ENCODE data around the gene CAMK1D. TPM values are rescaled to one million over a fixed set of nuclear protein-coding genes. Genes with fewer than 3 reads are reported as not detected.

Gene CAMK1D
- total RNA-seq, 3 donors from 2014 or later, result 4.4 to 17.3 (median 5.2) TPM

- DNase-seq (ENCODE audit: low spot score in 2 of 2), result no peak
- Histone ChIP-seq H3K9me3 (no peaks in the 10 kb centered on the region), H3K4me1 (no peaks in the 10 kb centered on the region), H3K4me3 (no peak overlapping the region), H3K36me3 (no peaks in the 10 kb centered on the region), H3K27ac (no peak overlapping the region), H3K27me3 (no peaks in the 10 kb centered on the region)
- intact Hi-C loops (cut with DNase I; ENCODE audit: low total_unique reads), result no loop called here
- TF ChIP-seq CTCF (IDR thresholded peaks at IDR 0.05), result no peak
- TF ChIP-seq POLR2A (IDR thresholded peaks at IDR 0.05), result no peak
- TF ChIP-seq POLR2AphosphoS5 (IDR thresholded peaks at IDR 0.05), result no peak
Measured at GRCh38 chr10:12531305-12532220, 182.2 kb downstream of the CAMK1D start.

GRCh38 chr10:12533151-12533550 lies 183.8 kb downstream of the CAMK1D start:
- H3K27me3 ChIP-seq, result no peaks in the 10 kb centered on the region
- no peaks in the 10 kb centered on the region for H3K4me1 ChIP-seq
- H3K36me3 ChIP-seq, result no peaks in the 10 kb centered on the region
- intact Hi-C loops (cut with DNase I; ENCODE audit: low total_unique reads), result no loop called here
- H3K27ac ChIP-seq, result no peak overlapping the region
- H3K4me3 ChIP-seq, result no peak overlapping the region
- H3K9me3 ChIP-seq, result no peaks in the 10 kb centered on the region
- no peak for DNase-seq (ENCODE audit: low spot score in 2 of 2)
- TF ChIP-seq POLR2AphosphoS5 (IDR thresholded peaks at IDR 0.05) (no peak), CTCF (IDR thresholded peaks at IDR 0.05) (no peak), POLR2A (IDR thresholded peaks at IDR 0.05) (no peak)

GRCh38 chr10:12533723-12534122 lies 184.4 kb downstream of the CAMK1D start:
- no peaks in the 10 kb centered on the region for H3K4me1 ChIP-seq
- intact Hi-C loops (cut with DNase I; ENCODE audit: low total_unique reads), result no loop called here
- H3K36me3 ChIP-seq, result no peaks in the 10 kb centered on the region
- no peaks in the 10 kb centered on the region for H3K27me3 ChIP-seq
- no peak for DNase-seq (ENCODE audit: low spot score in 2 of 2)
- no peak overlapping the region for H3K4me3 ChIP-seq
- no peaks in the 10 kb centered on the region for H3K9me3 ChIP-seq
- TF ChIP-seq POLR2AphosphoS5 (IDR thresholded peaks at IDR 0.05) (no peak), POLR2A (IDR thresholded peaks at IDR 0.05) (no peak), CTCF (IDR thresholded peaks at IDR 0.05) (no peak)
- H3K27ac ChIP-seq, result no peak overlapping the region

- no peaks in the 10 kb centered on the region for H3K36me3 ChIP-seq
- H3K4me3 ChIP-seq, result no peak overlapping the region
- no peak overlapping the region for H3K27ac ChIP-seq
- intact Hi-C loops (cut with DNase I; ENCODE audit: low total_unique reads), result no loop called here
- no peaks in the 10 kb centered on the region for H3K27me3 ChIP-seq
- TF ChIP-seq POLR2AphosphoS5 (IDR thresholded peaks at IDR 0.05) (no peak), CTCF (IDR thresholded peaks at IDR 0.05) (no peak)
- H3K4me1 ChIP-seq, result no peaks in the 10 kb centered on the region
- H3K9me3 ChIP-seq, result no peaks in the 10 kb centered on the region
- DNase-seq (ENCODE audit: low spot score in 2 of 2), result no peak
Measured at GRCh38 chr10:12534824-12535223, 185.5 kb downstream of the CAMK1D start.

- Histone ChIP-seq H3K4me1 (no peaks in the 10 kb centered on the region), H3K27ac (no peak overlapping the region), H3K9me3 (no peaks in the 10 kb centered on the region), H3K27me3 (no peaks in the 10 kb centered on the region), H3K4me3 (no peak overlapping the region), H3K36me3 (no peaks in the 10 kb centered on the region)
- intact Hi-C loops (cut with DNase I; ENCODE audit: low total_unique reads), result no loop called here
- TF ChIP-seq POLR2A (IDR thresholded peaks at IDR 0.05) (no peak), CTCF (IDR thresholded peaks at IDR 0.05) (no peak), POLR2AphosphoS5 (IDR thresholded peaks at IDR 0.05) (no peak)
- DNase-seq (ENCODE audit: low spot score in 2 of 2), result no peak
Measured at GRCh38 chr10:12535656-12536055, 186.3 kb downstream of the CAMK1D start.

Measured in breast epithelium (tissue), 4 donors.